ENCODE measurements around the gene PRICKLE2.

PRICKLE2 gene

DNA sequence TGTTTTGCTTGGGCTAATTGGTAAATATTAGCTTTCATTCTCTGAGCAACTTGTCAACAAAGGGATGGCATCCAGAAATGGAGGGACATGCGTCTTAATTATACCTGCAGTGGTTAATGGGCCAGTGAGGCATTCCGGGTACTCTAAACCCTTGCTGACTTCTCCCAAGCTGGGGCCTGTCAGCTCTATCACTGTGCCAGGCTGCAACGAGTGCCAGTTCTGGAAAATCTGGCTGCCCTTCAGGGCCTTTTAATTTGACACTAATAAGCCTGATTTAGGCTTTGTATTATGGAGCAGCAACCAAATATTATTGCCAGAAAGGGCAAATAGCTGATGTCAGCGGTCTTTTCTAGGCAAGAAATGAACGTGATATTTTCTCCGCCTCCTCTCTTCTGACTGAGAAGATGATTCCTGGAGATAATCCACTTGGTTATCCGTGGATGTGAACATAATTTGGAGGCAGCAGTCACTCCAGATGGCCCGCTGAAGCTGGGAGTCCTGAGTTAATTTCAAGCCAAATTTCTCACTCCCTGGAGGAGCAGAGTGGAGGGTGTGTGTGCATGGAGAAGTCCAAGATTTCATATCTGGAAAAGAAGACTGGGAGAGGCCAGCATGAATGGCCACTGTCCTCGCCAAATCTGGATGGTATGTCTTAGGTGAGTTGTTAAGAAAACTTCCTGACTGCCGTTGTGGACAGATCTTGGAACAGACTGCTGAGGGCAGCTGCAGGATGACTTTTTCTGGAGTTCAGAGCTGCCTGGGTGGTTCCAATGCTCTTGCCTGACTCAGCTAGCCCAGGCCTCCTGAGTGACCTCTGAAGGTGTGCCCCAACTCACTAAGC is 157.5 kb downstream of the PRICKLE2 start:
- DNase-seq, result no peak

DNA sequence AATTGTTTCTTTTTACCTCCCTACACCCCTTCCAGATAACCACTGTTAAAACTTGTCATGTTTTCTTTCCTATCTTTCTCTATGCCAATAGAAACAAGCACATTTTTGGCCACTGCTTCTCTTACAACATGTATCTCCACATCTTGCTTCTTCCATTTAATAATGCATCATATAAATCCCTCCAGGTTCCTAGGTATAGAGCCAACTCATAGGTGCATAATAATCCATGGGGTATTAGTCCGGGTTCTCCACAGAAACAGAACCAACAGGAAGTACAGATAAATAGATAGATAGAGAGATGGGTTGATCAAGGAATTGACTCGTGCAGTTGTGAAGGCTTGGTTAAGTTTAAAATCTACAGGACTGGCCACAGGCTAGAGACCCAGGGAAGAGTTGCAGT is 160.5 kb downstream of the PRICKLE2 start:
- no peak for DNase-seq

DNA sequence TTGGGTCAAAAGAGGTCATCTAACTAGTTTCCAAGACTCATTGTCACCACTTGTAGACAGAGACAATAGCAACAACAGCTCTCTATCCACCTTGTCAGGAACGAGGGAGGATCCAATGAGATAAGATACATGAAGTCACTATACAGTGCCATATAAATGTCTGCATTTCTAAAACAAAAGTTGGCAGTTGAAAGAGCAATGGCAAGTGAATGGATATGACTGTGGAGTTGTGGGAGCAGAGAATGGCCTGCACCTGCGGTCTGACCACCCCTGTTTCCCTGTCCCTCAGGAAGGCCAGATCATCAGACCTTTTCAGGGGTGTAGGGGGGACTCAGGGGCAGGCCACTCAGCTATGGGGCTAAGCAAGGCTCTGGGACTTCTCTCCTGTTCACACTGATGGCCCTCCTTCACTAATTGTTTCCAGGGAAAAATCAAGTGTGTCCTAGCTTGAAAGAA is 161.3 kb downstream of the PRICKLE2 start:
- no peak for DNase-seq

DNA sequence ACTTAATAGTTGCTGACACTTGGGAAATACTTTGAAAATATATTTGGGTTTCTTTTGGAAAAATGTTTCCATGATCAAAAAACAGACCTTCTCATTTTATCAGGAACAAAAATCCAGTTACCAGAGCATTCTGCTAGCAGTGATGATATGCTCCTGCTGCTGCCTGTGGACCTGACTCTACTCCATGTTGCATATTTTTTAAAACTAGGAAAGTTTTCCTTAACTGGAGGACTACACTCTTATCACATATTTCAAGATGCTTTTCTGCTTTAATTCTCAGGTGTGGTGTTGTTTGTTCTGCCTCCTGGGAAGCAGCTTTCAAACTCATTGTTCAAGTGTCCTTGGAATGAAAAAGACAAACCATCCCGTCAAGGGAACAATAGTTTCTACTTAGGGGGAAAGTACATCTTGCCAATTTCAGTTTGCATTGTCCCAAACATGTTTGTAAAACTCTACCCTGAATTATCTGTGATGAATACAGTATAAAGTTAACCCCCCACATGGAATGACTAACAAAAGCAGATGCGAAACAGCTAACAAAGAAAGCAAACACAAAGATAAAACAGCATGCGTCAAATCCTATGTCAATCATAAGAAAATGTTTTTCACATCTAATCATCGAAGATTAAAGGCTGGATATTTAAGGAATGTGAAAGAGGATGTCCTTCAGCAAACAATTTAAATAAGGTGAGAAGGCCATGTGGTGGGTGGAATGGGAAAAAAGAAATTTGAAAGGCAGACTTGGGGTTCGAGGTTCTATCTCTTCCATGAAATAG is 161.9 kb downstream of the PRICKLE2 start:
- no peak for DNase-seq

DNA sequence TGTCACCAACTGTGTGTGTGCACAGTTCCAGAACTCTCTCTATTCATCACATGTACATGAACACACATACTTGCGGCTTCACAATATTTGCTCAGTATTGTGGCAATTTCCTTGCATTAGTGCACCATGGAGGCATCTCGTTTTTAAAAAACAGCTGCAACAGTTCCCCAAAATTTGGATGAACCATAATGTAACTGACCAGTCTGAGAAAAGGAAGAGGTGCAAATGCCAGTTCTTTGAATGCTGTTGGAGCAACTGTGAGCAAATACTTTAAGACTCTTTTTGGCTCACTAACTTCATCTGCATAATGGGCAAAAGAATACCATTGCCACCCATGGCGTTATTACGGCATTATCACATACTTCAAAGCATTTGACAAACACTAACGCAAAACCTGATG is 163.6 kb downstream of the PRICKLE2 start:
- DNase-seq, result no peak

DNA sequence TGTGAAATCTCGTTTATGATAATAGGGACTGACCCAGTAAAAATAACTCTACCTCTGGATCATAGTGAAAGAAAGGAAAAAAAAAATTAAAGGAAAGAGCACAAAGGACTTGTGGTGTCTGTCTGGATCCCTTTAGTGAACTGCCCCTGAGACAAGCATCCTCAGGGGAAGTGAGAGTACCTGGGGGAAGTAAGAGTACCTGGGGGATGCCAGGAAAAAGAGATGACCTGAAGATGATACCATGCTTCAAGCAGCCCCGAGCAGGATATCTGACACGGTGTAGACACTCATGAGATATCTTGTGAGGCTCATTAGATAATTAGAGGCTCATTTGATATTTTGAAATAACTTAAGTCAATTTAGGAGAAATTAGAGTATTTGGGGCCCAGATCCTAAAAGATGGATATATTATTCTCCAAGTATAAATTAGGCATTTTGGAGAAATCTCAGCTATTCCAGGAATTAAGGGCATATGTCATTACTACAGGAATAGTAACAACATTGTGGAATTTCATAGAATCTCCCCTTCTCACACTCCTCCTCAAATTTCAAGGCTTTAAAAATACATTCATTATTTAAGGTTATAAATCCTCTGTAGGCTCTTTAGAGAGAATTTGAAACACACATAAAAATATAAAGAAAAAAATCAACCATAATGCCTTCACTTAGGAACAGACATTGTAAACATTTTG is 165.6 kb downstream of the PRICKLE2 start:
- no peak for DNase-seq

DNA sequence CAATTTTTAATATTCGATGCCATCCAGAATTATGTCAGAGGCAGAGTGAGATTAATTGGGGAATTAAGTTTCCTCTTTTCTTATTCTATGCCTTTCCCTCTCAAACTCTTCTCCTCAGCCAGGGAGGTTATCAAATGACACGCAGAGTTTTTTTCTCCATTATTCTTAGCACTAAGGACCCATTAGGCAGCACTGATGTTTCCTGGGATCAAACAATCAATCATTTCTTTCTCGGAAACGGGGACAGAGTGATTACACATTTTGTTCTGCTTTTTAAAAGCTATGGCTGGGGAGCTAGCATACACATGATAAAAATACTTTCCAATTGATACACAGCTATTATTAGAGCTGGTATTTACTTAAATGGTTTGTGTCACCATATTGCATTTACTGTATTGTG is 166.7 kb downstream of the PRICKLE2 start:
- no peak for DNase-seq

DNA sequence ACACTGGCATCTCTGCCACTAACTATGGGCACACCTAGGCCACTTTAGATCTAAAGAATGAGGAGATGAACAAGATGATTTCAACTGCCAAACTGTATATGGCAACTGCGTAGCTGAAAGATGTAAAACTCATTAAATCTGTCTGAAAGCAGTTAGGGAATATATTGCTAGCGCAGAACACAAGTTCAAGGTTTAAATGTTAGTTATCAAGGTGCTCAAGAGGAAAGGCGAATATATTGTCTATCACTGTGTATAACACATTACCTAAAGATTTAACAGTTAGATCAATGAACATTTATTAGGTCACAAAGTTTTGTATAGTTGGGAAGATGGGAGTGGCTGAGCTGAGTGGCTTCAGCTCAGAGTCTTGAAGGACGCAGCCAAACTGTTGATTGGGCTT is 168.0 kb downstream of the PRICKLE2 start:
- DNase-seq, result no peak

DNA sequence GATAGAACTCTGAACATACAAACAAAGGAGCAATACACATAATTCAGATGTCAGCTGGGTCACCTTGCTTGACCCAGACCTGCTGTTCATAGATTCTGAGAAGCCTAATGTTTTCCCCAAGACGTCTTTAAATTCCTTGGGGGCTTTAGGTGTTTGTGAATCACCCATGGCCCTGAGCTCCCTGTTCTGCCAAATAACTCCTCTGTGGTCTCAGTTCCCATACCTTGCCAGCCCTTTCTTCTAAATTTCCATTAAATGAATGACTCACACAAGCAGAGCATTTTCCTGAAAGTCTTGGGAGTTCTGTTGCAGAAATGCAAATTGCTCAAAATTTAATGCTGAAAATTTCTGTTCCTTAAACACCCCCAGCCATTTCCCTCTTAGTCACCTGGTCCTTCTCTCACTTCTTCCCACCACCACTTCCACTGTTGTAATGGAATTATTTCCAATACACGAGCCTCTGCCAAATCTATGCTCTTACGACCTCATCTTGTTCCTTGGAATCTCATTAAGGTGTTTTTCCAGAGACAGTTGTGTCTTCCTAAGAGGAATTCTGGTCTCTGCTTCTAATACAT is 168.6 kb downstream of the PRICKLE2 start:
- no peak for DNase-seq

DNA sequence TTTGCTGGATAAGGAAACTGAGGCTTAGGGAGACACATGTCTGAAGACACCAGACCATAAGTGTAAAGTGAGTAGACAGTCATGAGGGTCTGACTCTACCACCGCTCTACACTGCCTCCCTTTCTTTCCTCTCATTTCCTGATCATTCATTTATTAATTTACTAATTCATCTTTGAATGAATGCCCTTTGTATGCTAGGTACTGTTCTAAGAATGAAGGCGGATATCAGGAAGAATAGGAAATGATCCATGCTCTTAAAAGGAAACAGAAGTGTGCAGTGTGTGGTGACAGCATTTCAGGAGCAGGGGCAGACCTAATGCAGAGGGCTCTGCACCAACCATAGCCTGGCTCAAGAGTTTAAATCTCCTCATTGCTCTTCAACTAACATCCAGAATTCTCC is 170.2 kb downstream of the PRICKLE2 start:
- DNase-seq, result no peak

DNA sequence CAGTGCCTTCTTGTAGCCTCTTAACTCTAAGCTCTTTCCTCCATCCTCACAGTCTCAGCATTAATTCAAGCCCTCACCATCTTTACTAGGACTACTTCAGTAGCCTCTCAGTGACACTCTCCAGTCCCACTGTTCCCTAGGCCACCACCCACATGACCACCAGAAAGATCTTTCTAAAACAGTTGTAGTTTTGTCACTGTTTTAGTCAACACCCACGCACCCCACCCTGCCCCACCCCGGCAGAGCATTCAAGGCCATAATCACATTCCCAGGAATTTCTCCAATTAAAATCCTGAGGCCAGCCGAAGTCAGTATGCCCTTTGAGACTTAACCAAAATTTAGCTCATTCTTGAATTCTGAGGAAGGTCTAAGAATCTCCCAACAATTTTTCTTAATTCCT is 170.8 kb downstream of the PRICKLE2 start:
- no peak for DNase-seq

DNA sequence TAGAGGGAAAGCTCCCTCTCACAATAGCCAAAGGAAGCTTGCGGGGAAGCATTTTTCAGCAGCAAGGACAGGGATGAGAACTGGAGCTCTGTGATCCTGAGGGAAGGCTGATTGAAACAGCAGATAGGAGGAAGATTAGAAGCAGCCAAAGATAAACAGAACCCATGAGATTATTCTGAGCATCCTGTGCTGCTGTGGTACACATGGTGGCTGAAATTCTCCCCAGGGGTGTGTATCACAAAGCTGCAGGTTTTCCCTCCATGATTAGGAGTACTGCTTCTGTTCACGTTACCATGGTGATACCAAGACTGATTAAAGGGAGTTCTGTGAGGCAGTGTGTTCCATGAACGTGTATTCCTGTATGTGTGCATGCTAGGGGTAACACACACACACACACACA is 171.7 kb downstream of the PRICKLE2 start:
- no peak for DNase-seq

DNA sequence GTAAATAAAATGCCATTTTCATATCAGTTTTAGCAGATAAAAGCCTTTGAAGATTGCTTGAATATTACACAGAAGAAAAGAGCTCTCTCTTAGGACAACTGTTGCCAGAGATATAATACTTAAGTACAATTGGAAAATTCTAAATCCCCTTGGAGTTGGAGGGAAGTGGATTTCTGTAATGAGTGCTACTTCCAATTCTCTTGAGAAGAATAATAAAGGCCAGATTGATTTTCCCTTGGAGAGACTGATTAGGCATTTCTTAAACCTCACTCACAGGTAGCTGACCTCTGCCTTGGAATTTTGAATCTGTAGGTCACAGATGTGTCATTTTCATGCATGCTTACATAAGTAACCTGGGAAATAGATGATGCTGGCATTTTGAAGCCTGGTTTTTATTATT is 172.1 kb downstream of the PRICKLE2 start:
- no peak for DNase-seq

DNA sequence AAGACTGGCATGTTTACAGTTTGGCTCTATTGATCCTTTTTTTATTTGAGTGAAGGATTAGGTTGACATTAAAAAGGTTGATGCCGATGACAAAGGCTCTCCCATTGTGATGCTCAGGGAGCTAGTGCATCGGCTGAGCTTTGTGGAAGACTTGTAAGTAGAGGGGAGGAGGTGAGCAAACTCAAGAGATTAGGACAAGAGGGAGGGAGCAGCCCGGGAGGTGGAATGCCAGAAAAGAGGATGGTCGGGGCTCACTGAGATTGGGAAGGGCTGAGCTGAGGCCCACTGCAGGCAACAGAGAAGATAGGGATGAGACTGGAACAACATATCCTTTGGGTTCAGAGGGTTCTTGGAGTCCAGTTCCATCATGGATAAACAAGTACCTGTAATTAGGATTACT is 175.4 kb downstream of the PRICKLE2 start:
- no peak for DNase-seq

DNA sequence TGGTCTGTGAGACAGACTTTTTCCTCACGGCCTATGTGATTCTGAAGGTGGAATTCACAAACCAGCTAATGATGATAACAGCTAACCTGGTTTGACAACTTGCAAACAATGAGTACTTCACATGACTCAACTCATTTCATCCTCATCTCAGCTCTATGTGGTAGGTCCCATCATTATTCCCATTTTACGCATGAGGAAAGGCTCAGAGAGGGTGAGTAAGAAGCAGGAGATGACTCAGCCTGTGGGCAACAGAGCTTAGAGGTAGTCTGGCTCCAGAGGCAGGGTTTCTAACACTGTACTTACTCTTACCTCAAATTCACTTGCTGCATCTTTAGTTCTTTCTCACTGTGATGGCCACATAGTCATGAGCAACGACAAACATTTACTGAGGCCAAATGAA is 176.1 kb downstream of the PRICKLE2 start:
- DNase-seq, result no peak

DNA sequence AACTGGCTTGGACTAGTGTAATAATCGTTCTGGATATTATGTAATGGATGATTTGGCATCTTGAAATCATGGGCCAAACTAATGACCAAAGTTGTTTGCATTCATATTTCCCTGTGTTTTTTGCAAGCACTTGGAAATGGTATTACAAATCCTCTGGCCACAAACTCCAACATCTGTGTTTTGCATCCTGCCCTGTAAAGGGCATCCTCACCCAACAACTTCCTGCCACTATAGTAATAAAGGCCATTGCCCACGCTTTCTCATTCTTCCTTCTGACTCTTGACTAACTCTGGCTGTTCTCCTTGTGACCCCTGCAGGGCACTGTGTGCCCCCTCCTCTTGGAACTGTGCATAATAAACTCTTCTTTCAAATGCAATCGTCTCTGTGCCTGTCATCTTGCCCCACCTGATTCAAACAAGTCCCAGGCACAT is 176.6 kb downstream of the PRICKLE2 start:
- DNase-seq, result no peak

DNA sequence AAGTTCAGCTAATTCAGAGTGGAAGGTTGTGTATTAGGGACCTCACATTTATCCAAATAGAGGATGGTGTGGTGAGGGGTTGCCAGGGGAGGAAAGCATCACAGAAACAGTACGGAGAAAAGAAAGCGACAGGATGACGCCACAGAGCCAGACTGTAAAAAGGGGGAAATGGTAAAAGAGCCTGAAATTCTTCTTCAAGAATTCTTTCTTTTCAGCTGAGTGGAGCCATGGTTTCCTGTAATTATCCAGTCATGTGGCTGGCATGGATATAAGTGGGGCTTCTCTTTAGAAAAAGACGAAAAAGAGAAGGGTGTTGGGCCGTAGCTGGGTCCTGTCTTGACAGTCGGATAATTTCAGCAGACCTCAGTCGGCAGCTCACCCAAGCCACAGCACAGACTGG is 177.5 kb downstream of the PRICKLE2 start:
- no peak for DNase-seq

DNA sequence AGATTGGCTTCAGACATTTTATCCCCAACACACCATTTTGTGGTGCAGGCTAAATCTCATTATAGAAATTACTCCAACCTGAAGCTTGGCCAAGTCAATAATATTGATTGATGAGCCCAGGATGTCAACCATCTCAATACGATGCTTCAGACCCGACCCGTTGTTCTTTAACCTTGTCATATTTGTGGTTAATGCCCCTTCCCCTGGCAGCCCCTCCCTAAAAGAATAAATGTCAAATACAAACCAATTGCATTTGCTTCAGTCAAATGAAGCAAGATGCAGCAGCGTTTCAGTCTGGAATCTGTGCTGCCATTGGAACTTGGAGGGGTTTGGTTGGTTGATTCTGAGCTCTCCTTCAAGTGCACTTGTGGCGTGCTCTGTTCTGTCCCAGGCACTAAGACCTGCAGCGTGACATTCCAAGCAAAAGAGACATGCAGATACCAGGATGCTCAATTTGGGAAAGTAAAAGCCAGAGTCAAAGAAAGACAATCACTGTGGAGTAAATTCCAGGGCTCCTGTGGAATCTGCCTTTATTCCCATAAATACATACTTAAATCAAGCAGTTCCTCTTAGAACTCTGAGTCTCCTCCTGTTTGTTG is 178.2 kb downstream of the PRICKLE2 start:
- DNase-seq, result no peak

DNA sequence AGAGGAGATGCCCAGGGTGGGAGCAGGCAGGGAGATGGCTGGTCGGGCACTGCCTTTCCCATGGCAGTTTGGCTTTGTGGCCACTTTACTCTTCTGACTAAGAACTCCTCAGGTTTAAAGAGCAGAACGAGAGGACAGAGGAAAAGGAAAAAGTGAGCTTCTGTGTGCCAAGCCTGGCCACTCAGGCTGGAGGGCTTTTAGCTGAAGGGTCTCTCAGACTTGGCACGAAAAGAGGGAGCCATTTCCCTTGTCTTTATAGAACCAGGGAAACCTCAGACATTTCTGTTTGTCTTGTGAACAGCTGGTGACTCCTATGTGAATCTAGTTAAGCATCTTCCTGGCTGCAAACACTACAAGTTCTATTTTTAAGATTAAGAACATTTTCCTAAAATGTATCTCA is 178.7 kb downstream of the PRICKLE2 start:
- no peak for DNase-seq

DNA sequence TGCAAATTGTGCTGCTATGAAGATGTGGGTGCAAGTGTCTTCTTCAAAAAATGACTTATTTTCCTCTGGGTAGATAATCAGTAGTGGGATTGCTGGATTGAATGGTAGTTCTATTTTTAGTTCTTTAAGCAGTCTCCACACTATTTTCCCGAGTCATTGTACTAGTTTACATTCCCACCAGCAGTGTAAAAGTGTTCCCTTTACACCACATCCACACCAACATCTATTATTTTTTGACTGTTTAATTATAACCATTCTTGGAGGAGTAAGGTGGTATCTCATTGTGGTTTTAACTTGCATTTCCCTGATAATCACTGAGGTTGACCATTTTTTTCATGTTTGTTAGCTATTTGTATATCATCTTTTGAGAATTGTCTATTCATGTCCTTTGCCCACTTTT is 182.3 kb downstream of the PRICKLE2 start:
- DNase-seq, result no peak
